ENCODE data around the gene DMD. TPM values are rescaled to one million over a fixed set of nuclear protein-coding genes. Genes with fewer than 3 reads are reported as not detected.

The DMD gene
- total RNA-seq, 2 donors from 2014 or later = 19.6 to 24.9 TPM

DNA sequence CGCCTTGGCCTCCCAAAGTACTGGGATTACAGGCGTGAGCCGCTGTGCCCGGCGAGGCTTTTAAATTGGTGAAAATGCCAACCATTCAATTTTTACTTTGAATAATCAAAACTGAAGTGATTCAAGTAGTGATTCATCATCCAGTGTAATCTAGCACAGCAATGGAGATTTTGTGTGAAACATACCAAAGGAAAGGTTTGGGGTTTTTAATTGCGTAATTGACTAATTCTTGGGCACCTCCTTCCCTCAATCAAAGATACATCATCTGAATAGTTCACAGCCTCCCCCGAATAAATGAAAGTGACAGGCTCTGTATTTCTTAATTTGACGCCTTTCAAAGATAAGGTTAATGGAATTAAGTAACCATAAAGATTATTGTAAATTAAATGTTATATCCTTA lies 69.0 kb downstream of the DMD start:
- Histone ChIP-seq H3K4me1 (ENCODE audit: control insufficient read depth, insufficient read depth, low read length) (no peaks in the 10 kb centered on the region), H3K36me3 (ENCODE audit: control insufficient read depth, insufficient read depth, low read length) (no peaks in the 10 kb centered on the region), H3K4me3 (ENCODE audit: low read length) (no peak overlapping the region), H3K9me3 (ENCODE audit: control insufficient read depth, low read length) (no peaks in the 10 kb centered on the region), H3K27ac (ENCODE audit: low read depth, low read length) (no peak overlapping the region), H3K9ac (ENCODE audit: extremely low read depth, low read length, poor library complexity, severe bottlenecking) (no peak overlapping the region), H3K27me3 (ENCODE audit: control insufficient read depth, insufficient read depth, low read length, poor library complexity, severe bottlenecking) (no peaks in the 10 kb centered on the region)
- Mint-ChIP-seq H3K4me3 (no peak overlapping the region), H3K27me3 (ENCODE audit: insufficient read depth) (no peaks in the 10 kb centered on the region), H3K27ac (no peak overlapping the region), H3K4me1 (peaks cover 2% of the 10 kb centered on the region), H3K9me3 (no peaks in the 10 kb centered on the region), H3K36me3 (ENCODE audit: low read depth) (no peaks in the 10 kb centered on the region)
- no peak for DNase-seq
- WGBS, 2 experiments (ENCODE audit: insufficient coverage in 1 of 2, insufficient read length in 1 of 2) = 93% methylated on average over 6 of the region's 8 CpGs; no CpG with 5 or more reads in 1 of the 2 experiments
- TF ChIP-seq, protein P1, sequence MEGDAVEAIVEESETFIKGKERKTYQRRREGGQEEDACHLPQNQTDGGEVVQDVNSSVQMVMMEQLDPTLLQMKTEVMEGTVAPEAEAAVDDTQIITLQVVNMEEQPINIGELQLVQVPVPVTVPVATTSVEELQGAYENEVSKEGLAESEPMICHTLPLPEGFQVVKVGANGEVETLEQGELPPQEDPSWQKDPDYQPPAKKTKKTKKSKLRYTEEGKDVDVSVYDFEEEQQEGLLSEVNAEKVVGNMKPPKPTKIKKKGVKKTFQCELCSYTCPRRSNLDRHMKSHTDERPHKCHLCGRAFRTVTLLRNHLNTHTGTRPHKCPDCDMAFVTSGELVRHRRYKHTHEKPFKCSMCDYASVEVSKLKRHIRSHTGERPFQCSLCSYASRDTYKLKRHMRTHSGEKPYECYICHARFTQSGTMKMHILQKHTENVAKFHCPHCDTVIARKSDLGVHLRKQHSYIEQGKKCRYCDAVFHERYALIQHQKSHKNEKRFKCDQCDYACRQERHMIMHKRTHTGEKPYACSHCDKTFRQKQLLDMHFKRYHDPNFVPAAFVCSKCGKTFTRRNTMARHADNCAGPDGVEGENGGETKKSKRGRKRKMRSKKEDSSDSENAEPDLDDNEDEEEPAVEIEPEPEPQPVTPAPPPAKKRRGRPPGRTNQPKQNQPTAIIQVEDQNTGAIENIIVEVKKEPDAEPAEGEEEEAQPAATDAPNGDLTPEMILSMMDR (conservative IDR thresholded peaks at IDR 0.05) = no peak

DNA sequence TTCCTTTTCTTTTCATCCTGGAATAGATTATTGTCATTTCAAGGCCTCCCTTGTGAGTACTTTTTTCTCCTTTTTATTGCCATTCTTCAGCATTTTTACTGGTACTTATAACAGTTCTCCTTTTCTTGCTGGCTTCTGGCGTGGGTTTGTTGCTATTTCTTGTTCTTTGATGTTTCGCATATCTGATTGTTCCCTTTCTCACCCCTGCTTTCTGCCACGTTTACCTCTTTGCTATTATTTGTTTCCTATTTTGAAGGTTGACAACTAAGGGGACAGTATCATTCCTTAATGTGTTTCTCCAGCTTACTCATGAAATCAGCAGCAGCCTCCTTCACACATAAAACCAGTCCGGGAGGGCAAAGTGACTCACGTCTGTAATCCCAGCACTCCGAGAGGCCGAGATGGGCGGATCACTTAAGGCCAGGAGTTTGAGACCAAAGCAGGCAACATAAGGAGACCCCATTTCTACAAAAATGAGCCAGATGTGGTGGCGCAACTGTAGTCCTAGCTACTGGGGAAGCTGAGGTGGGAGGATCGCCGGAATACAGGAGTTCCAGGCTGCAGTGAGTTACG lies 72.6 kb downstream of the DMD start:
- no peak overlapping the region for H3K4me3 ChIP-seq (ENCODE audit: low read length)
- DNase-seq = peak; percentile 50
- Mint-ChIP-seq H3K27me3 (ENCODE audit: insufficient read depth) (no peaks in the 10 kb centered on the region), H3K4me3 (no peak overlapping the region), H3K36me3 (ENCODE audit: low read depth) (no peaks in the 10 kb centered on the region), H3K9me3 (peaks cover 1% of the 10 kb centered on the region), H3K27ac (no peak overlapping the region), H3K4me1 (peaks cover 8% of the 10 kb centered on the region)
- TF ChIP-seq, protein P1 (conservative IDR thresholded peaks at IDR 0.05) = no peak
- 88 to 93% methylated on average over 3 to 12 of the region's 12 CpGs for WGBS, 2 experiments (ENCODE audit: insufficient coverage in 1 of 2, insufficient read length in 1 of 2)
- H3K27me3 ChIP-seq (ENCODE audit: control insufficient read depth, insufficient read depth, low read length, poor library complexity, severe bottlenecking) = no peaks in the 10 kb centered on the region
- H3K9me3 ChIP-seq (ENCODE audit: control insufficient read depth, low read length) = no peaks in the 10 kb centered on the region
- H3K9ac ChIP-seq (ENCODE audit: extremely low read depth, low read length, poor library complexity, severe bottlenecking) = no peak overlapping the region
- no peaks in the 10 kb centered on the region for H3K4me1 ChIP-seq (ENCODE audit: control insufficient read depth, insufficient read depth, low read length)
- H3K36me3 ChIP-seq (ENCODE audit: control insufficient read depth, insufficient read depth, low read length) = no peaks in the 10 kb centered on the region
- H3K27ac ChIP-seq (ENCODE audit: low read depth, low read length) = no peak overlapping the region

DNA sequence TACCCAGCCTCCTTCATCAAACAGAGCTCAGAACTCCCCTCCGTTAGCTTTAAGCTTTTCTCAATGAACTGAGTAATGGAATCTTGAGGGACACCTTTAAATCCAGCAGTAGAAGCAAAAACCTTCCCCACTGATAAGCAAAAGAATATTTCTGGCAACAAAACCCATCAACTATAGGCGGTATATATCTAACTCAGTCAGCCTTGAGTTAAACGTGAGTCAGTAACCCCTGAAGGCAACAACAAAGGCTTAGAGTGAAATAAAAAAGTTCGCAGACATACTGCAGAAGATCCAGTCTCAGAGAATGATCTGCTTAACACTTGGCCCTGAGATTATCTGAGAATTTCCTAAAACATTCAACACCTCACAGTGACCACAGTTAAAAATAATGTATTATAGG lies 77.2 kb downstream of the DMD start:
- Histone ChIP-seq H3K27ac (ENCODE audit: low read depth, low read length) (no peak overlapping the region), H3K9ac (ENCODE audit: extremely low read depth, low read length, poor library complexity, severe bottlenecking) (no peak overlapping the region), H3K36me3 (ENCODE audit: control insufficient read depth, insufficient read depth, low read length) (no peaks in the 10 kb centered on the region), H3K27me3 (ENCODE audit: control insufficient read depth, insufficient read depth, low read length, poor library complexity, severe bottlenecking) (no peaks in the 10 kb centered on the region), H3K4me1 (ENCODE audit: control insufficient read depth, insufficient read depth, low read length) (no peaks in the 10 kb centered on the region), H3K4me3 (ENCODE audit: low read length) (no peak overlapping the region), H3K9me3 (ENCODE audit: control insufficient read depth, low read length) (no peaks in the 10 kb centered on the region)
- Mint-ChIP-seq H3K4me1 (peaks cover 23% of the 10 kb centered on the region), H3K27me3 (ENCODE audit: insufficient read depth) (no peaks in the 10 kb centered on the region), H3K9me3 (peaks cover 1% of the 10 kb centered on the region), H3K27ac (no peak overlapping the region), H3K4me3 (no peak overlapping the region), H3K36me3 (ENCODE audit: low read depth) (peaks cover 2% of the 10 kb centered on the region)
- TF ChIP-seq, protein P1 (conservative IDR thresholded peaks at IDR 0.05) = no peak
- WGBS, 2 experiments (ENCODE audit: insufficient coverage in 1 of 2, insufficient read length in 1 of 2) = 89 to 100% methylated on average over 1 to 4 of the region's 4 CpGs
- DNase-seq = no peak
